Measurements from ENCODE around the gene MAST4.

- TF ChIP-seq CTCF (IDR thresholded peaks at IDR 0.05; ENCODE audit: insufficient read depth, low read length) (no peak), SPI1 (IDR thresholded peaks at IDR 0.05; ENCODE audit: borderline replicate concordance, low read depth) (no peak), POLR2AphosphoS5 (IDR thresholded peaks at IDR 0.05; ENCODE audit: low read depth) (no peak), GABPA (IDR thresholded peaks at IDR 0.05; ENCODE audit: low read depth) (no peak), REST (IDR thresholded peaks at IDR 0.05; ENCODE audit: insufficient replicate concordance, low read depth) (no peak)
These were observed 583.6 kb downstream of the MAST4 start for GRCh38 chr5:67179697-67180361.
